SW480 (cell line): ENCODE results near the gene PIAS3.
A peak's percentile ranks its signal among the peaks of the same experiment; 100 is the strongest.
"Not testable (repeated sequence)": the region's sequence is repeated elsewhere in the genome, so short reads cannot be mapped to it uniquely, and the experiment has no call there.

ENCODE experiments used
- DNase-seq: peaks from one replicate; pipeline ENCODE4 v3.0.0-alpha.2; 2016; ENCODE audit warnings: low spot score

Gene PIAS3

GRCh38 chr1:145874646-145875045 is 15.8 kb upstream of the PIAS3 start:
- no peak for DNase-seq

GRCh38 chr1:145871994-145872924 is 13.4 kb upstream of the PIAS3 start:
- no peak for DNase-seq

- no peak for DNase-seq
These were observed 9.4 kb upstream of the PIAS3 start for GRCh38 chr1:145868232-145868631.

GRCh38 chr1:145863282-145864018 is 4.6 kb upstream of the PIAS3 start:
- DNase-seq = no peak

GRCh38 chr1:145859491-145860023 is 676 bp upstream of the PIAS3 start:
- peak; percentile 77 for DNase-seq

- peak; percentile 57 for DNase-seq
These were observed 512 bp downstream of the PIAS3 start for GRCh38 chr1:145858238-145858900.

- DNase-seq = no peak
These were observed 1.7 kb downstream of the PIAS3 start for GRCh38 chr1:145857170-145857569.

GRCh38 chr1:145855426-145855948 is 3.4 kb downstream of the PIAS3 start:
- no peak for DNase-seq

- peak; percentile 48 for DNase-seq
These were observed 9.3 kb downstream of the PIAS3 start for GRCh38 chr1:145849356-145850160.

- DNase-seq = no peak
These were observed 11.1 kb downstream of the PIAS3 start for GRCh38 chr1:145847827-145848226.

- peak; percentile 37 for DNase-seq
These were observed 12.7 kb downstream of the PIAS3 start for GRCh38 chr1:145846201-145846612.

GRCh38 chr1:145845514-145846161 is 13.2 kb downstream of the PIAS3 start, which contains the start of gene NUDT17:
NUDT17 (plus strand) TSS chr1:145845630; CDS start chr1:145845641, 11 bp downstream.
- DNase-seq = peak; percentile 80

- DNase-seq = peak; percentile 41
These were observed 13.8 kb downstream of the PIAS3 start for GRCh38 chr1:145845144-145845513.

- no peak for DNase-seq
These were observed 15.8 kb downstream of the PIAS3 start for GRCh38 chr1:145843031-145843430.

- no peak for DNase-seq
These were observed 21.2 kb downstream of the PIAS3 start for GRCh38 chr1:145837656-145838055.

GRCh38 chr1:145830810-145831209 is 28.1 kb downstream of the PIAS3 start:
- DNase-seq = not testable (repeated sequence)

GRCh38 chr1:145828367-145829026 is 30.4 kb downstream of the PIAS3 start:
- no peak for DNase-seq

- DNase-seq = no peak
These were observed 30.9 kb downstream of the PIAS3 start for GRCh38 chr1:145827966-145828365.

- DNase-seq = no peak
These were observed 32.9 kb downstream of the PIAS3 start for GRCh38 chr1:145826030-145826429.

- no peak for DNase-seq
These were observed 34.4 kb downstream of the PIAS3 start for GRCh38 chr1:145824499-145824842.
